ENCODE measurements around the gene PAN3. TPM values are rescaled to one million over a fixed set of nuclear protein-coding genes. Genes with fewer than 3 reads are reported as not detected.

PAN3 gene
- total RNA-seq, 1 donor from 2014 or later, result 11.8 TPM

DNA sequence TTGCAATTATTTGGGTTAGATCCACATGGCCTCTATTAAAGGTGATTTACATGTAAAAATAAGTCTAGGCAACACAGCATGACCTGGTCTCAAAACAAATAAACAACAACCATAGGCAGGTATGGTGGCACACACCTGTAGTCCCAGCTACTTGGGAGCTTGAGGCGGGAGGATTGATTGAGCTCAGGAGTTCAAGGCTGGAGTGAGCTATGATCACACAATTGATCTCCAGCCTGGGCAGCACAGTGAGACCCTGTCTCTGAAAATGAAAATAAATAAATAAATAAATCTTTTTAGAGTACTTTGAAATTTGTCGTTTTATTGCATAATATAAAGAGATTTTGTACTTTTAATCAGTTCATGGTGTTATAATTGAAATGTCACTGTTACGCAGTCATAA is 93.3 kb downstream of the PAN3 start:
- TF ChIP-seq, protein P1, sequence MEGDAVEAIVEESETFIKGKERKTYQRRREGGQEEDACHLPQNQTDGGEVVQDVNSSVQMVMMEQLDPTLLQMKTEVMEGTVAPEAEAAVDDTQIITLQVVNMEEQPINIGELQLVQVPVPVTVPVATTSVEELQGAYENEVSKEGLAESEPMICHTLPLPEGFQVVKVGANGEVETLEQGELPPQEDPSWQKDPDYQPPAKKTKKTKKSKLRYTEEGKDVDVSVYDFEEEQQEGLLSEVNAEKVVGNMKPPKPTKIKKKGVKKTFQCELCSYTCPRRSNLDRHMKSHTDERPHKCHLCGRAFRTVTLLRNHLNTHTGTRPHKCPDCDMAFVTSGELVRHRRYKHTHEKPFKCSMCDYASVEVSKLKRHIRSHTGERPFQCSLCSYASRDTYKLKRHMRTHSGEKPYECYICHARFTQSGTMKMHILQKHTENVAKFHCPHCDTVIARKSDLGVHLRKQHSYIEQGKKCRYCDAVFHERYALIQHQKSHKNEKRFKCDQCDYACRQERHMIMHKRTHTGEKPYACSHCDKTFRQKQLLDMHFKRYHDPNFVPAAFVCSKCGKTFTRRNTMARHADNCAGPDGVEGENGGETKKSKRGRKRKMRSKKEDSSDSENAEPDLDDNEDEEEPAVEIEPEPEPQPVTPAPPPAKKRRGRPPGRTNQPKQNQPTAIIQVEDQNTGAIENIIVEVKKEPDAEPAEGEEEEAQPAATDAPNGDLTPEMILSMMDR (IDR thresholded peaks at IDR 0.05; ENCODE audit: insufficient read depth, low read length, severe bottlenecking), result no peak
- no peak for FAIRE-seq
- no peaks in the 10 kb centered on the region for H3K36me3 ChIP-seq (ENCODE audit: control insufficient read depth, insufficient read depth, low read length)
- H3K27me3 ChIP-seq (ENCODE audit: control insufficient read depth, insufficient read depth, low read length), result no peaks in the 10 kb centered on the region
- DNase-seq (ENCODE audit: low read depth), result no peak
- H3K4me3 ChIP-seq (ENCODE audit: low read depth, low read length), result no peak overlapping the region

DNA sequence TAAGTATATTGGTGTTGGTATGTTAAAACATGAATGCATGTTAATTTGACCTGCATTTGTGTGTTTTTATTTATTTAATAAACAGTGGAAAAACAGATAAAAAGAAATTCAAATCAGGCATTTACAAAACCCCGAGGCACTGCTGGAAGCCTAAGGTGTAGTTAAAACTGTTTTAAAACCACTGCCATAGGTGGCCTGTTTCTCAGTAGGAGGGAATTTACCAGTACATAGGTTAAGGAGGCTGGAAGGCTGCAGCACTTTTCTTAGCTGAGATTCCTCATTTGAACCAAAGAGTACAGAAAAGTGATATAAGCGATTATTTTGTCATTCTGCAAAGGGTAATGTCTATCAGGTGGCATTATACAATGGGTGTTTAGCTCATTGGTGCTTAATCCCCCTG is 99.6 kb downstream of the PAN3 start:
- H3K27me3 ChIP-seq (ENCODE audit: control insufficient read depth, insufficient read depth, low read length), result no peaks in the 10 kb centered on the region
- DNase-seq (ENCODE audit: low read depth) (no peak), FAIRE-seq (no peak)

DNA sequence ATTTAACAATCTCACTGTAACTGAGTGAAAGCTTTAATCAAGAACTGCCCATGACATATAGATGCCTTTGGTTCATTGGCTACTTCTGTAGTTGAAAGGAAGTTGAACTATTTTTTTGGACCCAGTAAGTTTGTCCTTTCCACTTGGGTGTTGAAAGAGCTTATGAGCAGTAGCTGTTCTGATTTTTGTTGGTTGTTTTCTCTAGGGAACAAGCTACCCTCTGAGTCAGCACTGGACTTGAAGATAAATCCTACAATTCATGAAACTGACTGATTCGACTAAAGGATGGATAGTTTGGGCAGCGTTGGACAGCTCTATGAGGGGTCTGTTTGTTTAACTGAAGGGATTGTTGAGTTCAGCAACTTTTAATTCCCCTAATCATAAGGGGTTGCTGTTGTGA is 101.0 kb downstream of the PAN3 start:
- FAIRE-seq (no peak), DNase-seq (ENCODE audit: low read depth) (no peak)
- H3K27me3 ChIP-seq (ENCODE audit: control insufficient read depth, insufficient read depth, low read length), result no peaks in the 10 kb centered on the region
- H3K4me3 ChIP-seq (ENCODE audit: low read depth, low read length), result no peak overlapping the region
- no peaks in the 10 kb centered on the region for H3K36me3 ChIP-seq (ENCODE audit: control insufficient read depth, insufficient read depth, low read length)
- TF ChIP-seq, protein P1 (IDR thresholded peaks at IDR 0.05; ENCODE audit: insufficient read depth, low read length, severe bottlenecking), result no peak

More for the DNA sequence above, 99.6 kb downstream of the PAN3 start:
- Histone ChIP-seq H3K36me3 (ENCODE audit: control insufficient read depth, insufficient read depth, low read length) (no peaks in the 10 kb centered on the region), H3K4me3 (ENCODE audit: low read depth, low read length) (no peak overlapping the region)
- TF ChIP-seq, protein P1 (IDR thresholded peaks at IDR 0.05; ENCODE audit: insufficient read depth, low read length, severe bottlenecking), result no peak

DNA sequence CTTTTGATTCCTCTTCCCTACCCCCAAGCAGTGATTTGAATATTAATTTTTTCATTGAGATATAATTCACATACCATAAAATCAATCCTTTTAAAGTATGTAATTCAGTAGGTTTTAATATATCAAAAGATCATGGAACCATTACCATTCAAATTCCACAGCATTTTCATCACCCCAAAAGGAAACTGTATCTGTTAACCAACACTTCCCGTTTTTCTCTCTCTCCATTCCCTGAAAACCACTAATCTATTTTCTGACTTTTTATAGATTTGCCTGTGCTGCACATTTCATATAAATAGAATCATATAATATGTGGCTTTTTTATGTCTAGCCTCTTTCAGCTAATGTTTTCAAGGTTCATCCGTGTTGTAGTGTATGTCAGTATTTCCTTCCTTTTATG is 107.1 kb downstream of the PAN3 start:
- Histone ChIP-seq H3K4me3 (ENCODE audit: low read depth, low read length) (no peak overlapping the region), H3K36me3 (ENCODE audit: control insufficient read depth, insufficient read depth, low read length) (no peaks in the 10 kb centered on the region), H3K27me3 (ENCODE audit: control insufficient read depth, insufficient read depth, low read length) (no peaks in the 10 kb centered on the region)
- DNase-seq (ENCODE audit: low read depth), result no peak
- FAIRE-seq, result no peak
- TF ChIP-seq, protein P1 (IDR thresholded peaks at IDR 0.05; ENCODE audit: insufficient read depth, low read length, severe bottlenecking), result no peak

DNA sequence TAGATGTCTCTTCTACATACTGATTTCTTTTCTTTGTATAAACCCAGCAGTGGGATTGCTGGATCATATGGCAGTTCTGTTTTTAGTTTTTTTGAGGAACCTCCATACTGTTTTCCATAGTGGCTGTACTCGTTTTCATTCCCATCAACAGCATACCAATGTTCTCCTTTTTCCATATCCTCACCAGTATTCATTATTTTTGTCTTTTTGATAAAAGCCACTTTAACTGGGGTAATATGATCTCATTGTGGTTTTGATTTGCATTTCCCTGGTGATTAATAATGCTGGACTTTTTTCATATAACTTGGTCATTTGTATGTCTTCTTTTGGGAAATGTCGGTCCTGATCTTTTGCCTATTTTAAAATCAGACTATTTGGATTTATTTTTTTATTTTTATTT is 108.5 kb downstream of the PAN3 start:
- TF ChIP-seq, protein P1 (IDR thresholded peaks at IDR 0.05; ENCODE audit: insufficient read depth, low read length, severe bottlenecking), result no peak
- no peak for FAIRE-seq
- Histone ChIP-seq H3K4me3 (ENCODE audit: low read depth, low read length) (no peak overlapping the region), H3K36me3 (ENCODE audit: control insufficient read depth, insufficient read depth, low read length) (no peaks in the 10 kb centered on the region), H3K27me3 (ENCODE audit: control insufficient read depth, insufficient read depth, low read length) (no peaks in the 10 kb centered on the region)
- DNase-seq (ENCODE audit: low read depth), result peak; percentile 5

DNA sequence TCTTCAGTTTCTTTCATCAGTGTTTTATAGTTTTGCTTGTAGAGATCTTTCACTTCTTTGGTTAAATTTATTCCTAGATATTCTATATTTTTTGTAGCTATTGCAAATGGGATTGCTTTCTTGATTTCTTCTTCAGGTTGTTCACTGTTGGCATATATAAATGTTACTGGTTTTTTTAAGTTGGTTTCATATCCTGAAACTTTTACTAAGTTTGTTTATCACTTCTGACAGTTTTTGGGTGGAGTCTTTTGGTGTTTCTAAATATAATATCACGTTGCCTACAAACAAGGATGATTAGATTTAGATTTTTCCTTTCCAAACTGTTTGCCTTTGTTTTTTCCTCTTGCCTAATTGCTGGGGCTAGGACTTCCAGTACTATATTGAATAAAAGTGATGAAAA is 109.7 kb downstream of the PAN3 start:
- TF ChIP-seq, protein P1 (IDR thresholded peaks at IDR 0.05; ENCODE audit: insufficient read depth, low read length, severe bottlenecking), result no peak
- no peaks in the 10 kb centered on the region for H3K27me3 ChIP-seq (ENCODE audit: control insufficient read depth, insufficient read depth, low read length)
- DNase-seq (ENCODE audit: low read depth) (no peak), FAIRE-seq (no peak)
- no peaks in the 10 kb centered on the region for H3K36me3 ChIP-seq (ENCODE audit: control insufficient read depth, insufficient read depth, low read length)
- no peak overlapping the region for H3K4me3 ChIP-seq (ENCODE audit: low read depth, low read length)
